Smooth muscle cell (in vitro differentiated cells): ENCODE data around the gene NMNAT2. TPM values are rescaled to one million over a fixed set of nuclear protein-coding genes. Genes with fewer than 3 reads are reported as not detected.

ENCODE experiments used
- DNase-seq: peaks from one replicate; lab custom pipeline; 2025; ENCODE audit not compliant: unreplicated experiment; lab: John Stamatoyannopoulos, UW
- H2AFZ ChIP-seq: fragments of 200-600 bp; sonication (generic); 2 replicates; pipeline ENCODE4 v1.6.0; 2016; ENCODE audit warnings: antibody characterized with exemption, low read depth, mild to moderate bottlenecking
- H3F3A ChIP-seq: fragments of 200-600 bp; sonication (generic); 2 replicates; pipeline ENCODE4 v1.6.0; 2017; ENCODE audit warnings: antibody characterized with exemption, low read depth
- H3K27ac ChIP-seq: fragments of 200-600 bp; sonication (generic); 2 replicates; pipeline ENCODE4 v1.5.1; 2016; ENCODE audit warnings: low read depth, mild to moderate bottlenecking
- H3K27me3 ChIP-seq: fragments of 200-600 bp; sonication (generic); 2 replicates; pipeline ENCODE4 v1.6.1; 2016; ENCODE audit warnings: low read depth, mild to moderate bottlenecking
- H3K36me3 ChIP-seq: fragments of 200-600 bp; sonication (generic); 2 replicates; pipeline ENCODE4 v1.5.1; 2016; ENCODE audit warnings: low read depth
- H3K4me1 ChIP-seq: fragments of 200-600 bp; sonication (generic); 2 replicates; pipeline ENCODE4 v1.5.1; 2016; ENCODE audit warnings: low read depth
- H3K4me2 ChIP-seq: fragments of 200-600 bp; sonication (generic); 2 replicates; pipeline ENCODE4 v1.6.0; 2016; ENCODE audit warnings: mild to moderate bottlenecking
- H3K4me3 ChIP-seq: fragments of 200-600 bp; sonication (generic); 2 replicates; pipeline ENCODE4 v1.5.1; 2016; ENCODE audit warnings: mild to moderate bottlenecking
- H3K79me2 ChIP-seq: fragments of 200-600 bp; sonication (generic); 2 replicates; pipeline ENCODE4 v1.6.0; 2016; ENCODE audit warnings: low read depth, mild to moderate bottlenecking
- H3K9ac ChIP-seq: fragments of 200-600 bp; sonication (generic); 2 replicates; pipeline ENCODE4 v1.6.0; 2016; ENCODE audit warnings: low read depth
- H3K9me3 ChIP-seq: fragments of 200-600 bp; sonication (generic); replicated peaks from 2 replicates; pipeline ENCODE4 v1.5.1; 2016; ENCODE audit warnings: low read depth
- H4K20me1 ChIP-seq: fragments of 200-600 bp; sonication (generic); 2 replicates; pipeline ENCODE4 v1.6.0; 2016; ENCODE audit warnings: low read depth
- whole genome bisulfite sequencing: methylation state at CpG from one replicate; pipeline ENCODE4 v1.1.7; 2016; ENCODE audit warnings: low lambda C conversion rate; 5-methylcytosine and 5-hydroxymethylcytosine counted together
- polyA plus RNA-seq: library from polyadenylated mRNA; unstranded; fragments of >200 nt; fragmentation: Nextera tagmentation; extraction: Ambion mirVana; gene quantifications from 2 replicates; pipeline ENCODE4 v1.2.1, GENCODE V29; 2016
- total RNA-seq: library from RNA; depleted of rRNA; stranded (reverse); fragments of >200 nt; gene quantifications from 2 replicates; pipeline ENCODE4 v1.2.3, GENCODE V29; 2014
- TF ChIP-seq, protein P1 (sequence below): fragments of 200-600 bp; sonication (generic); IDR thresholded peaks from 2 replicates; pipeline ENCODE4 v1.5.1; 2017; ENCODE audit warnings: borderline replicate concordance, mild to moderate bottlenecking, antibody characterized with exemption; ENCODE audit not compliant: insufficient read depth, poor library complexity, severe bottlenecking

Gene NMNAT2
- total and polyA plus RNA-seq, 2 experiments from 2014 or later: 0.22 to 0.43 TPM

DNA sequence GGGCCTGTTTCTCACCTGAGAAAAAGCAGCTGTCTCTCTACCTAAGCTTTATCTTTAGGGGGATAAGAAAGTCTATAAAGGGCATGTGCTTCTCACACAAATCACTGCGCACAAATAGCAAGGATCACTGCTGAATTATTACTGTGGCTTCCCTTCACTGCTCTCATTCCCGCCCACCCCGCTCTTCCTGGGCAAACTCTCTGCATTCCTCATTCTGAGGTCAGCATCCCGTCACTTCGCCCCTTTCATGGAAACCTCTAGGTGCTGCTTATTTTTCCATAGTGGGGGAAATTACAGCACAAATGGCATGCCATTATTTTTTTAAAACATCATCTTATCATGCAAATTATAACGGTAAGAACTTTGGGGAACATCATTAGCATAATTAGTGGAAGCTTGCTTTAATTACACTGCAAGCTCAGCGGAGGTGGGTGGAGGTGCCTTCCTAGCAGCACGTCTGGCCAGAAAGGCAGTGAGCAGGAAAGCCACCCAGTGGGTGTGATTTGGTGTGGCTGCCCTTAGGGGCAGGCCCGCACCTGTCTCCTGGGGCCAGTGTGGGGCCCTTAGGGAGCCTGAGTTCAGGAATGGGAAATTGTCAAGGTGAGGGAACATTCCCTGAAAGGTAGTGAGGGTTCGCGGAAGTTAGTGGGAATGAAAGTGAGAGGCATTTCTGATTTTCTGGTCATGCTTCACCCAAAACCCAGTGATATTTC lies 126.2 kb downstream of the NMNAT2 start:
- H3K4me2 ChIP-seq: peak overlapping the region; percentile 14
- H3K36me3 ChIP-seq: no peaks in the 10 kb centered on the region
- H3K9ac ChIP-seq: no peak overlapping the region
- 35% methylated on average over 11 of the region's 11 CpGs for WGBS
- no peaks in the 10 kb centered on the region for H4K20me1 ChIP-seq
- H3K4me3 ChIP-seq: no peak overlapping the region
- no peaks in the 10 kb centered on the region for H3F3A ChIP-seq
- DNase-seq: no peak
- H3K27ac ChIP-seq: peak overlapping the region; percentile 7
- TF ChIP-seq, protein P1, sequence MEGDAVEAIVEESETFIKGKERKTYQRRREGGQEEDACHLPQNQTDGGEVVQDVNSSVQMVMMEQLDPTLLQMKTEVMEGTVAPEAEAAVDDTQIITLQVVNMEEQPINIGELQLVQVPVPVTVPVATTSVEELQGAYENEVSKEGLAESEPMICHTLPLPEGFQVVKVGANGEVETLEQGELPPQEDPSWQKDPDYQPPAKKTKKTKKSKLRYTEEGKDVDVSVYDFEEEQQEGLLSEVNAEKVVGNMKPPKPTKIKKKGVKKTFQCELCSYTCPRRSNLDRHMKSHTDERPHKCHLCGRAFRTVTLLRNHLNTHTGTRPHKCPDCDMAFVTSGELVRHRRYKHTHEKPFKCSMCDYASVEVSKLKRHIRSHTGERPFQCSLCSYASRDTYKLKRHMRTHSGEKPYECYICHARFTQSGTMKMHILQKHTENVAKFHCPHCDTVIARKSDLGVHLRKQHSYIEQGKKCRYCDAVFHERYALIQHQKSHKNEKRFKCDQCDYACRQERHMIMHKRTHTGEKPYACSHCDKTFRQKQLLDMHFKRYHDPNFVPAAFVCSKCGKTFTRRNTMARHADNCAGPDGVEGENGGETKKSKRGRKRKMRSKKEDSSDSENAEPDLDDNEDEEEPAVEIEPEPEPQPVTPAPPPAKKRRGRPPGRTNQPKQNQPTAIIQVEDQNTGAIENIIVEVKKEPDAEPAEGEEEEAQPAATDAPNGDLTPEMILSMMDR: no peak
- no peaks in the 10 kb centered on the region for H3K9me3 ChIP-seq
- H2AFZ ChIP-seq: no peak overlapping the region
- H3K79me2 ChIP-seq: no peaks in the 10 kb centered on the region
- no peaks in the 10 kb centered on the region for H3K27me3 ChIP-seq
- peaks cover 6% of the 10 kb centered on the region for H3K4me1 ChIP-seq

DNA sequence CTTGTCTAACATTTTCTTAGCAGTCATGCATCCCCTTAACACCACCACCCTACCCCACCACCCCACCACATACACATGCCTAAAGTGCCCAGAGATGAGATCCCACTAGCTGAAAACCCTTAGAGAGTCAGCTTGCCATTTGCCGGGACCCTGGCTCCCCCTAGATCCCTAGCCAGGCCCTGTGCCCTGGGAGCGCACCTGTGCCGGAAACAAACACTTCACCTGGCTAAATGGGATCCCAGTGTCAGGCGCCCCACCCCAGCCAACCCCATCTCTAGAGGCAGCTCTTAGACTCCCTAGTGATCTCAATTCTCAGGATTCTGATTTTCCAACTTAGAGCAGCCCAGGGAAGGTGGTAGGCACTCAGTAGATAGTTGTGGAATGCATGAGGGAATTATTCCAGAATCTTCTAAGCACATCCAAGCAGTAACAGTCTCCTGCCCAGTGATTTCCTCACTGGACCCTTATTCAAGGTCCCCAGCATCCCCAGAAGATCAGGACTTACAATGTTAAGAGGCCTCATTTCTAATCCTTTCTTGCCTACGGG lies 126.9 kb downstream of the NMNAT2 start:
- Histone ChIP-seq H3K9me3 (no peaks in the 10 kb centered on the region), H3K36me3 (no peaks in the 10 kb centered on the region), H3F3A (no peaks in the 10 kb centered on the region), H2AFZ (no peak overlapping the region), H3K4me1 (peaks cover 6% of the 10 kb centered on the region), H3K4me3 (no peak overlapping the region), H3K79me2 (no peaks in the 10 kb centered on the region), H3K9ac (no peak overlapping the region), H3K27ac (peak overlapping the region; percentile 7), H3K27me3 (no peaks in the 10 kb centered on the region), H3K4me2 (peak overlapping the region; percentile 14), H4K20me1 (no peaks in the 10 kb centered on the region)
- 86% methylated on average over 5 of the region's 5 CpGs for WGBS
- TF ChIP-seq, protein P1: no peak
- DNase-seq: no peak

DNA sequence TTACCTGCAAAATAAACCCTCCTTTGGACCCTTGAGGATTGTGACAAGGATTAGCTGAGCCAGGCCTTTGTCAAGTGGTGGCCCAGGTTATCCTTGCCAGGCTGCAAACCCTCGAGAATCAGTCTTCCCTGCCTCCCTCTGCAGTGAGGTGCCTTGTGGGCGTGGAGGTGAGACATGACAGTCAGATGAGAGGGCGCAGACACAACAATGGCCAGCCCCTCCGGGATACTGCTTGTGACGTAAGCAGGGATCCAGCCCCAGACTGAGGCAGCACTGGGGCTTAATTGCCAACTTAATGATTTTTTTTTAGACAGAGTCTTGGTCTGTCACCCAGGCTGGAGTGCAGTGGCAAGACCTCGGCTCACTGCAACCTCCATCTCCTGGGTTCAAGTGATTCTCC lies 127.6 kb downstream of the NMNAT2 start:
- Histone ChIP-seq H3K4me2 (no peak overlapping the region), H3K36me3 (no peaks in the 10 kb centered on the region), H3K79me2 (no peaks in the 10 kb centered on the region), H3F3A (no peaks in the 10 kb centered on the region), H3K9me3 (no peaks in the 10 kb centered on the region), H4K20me1 (no peaks in the 10 kb centered on the region), H3K9ac (no peak overlapping the region), H3K4me1 (peaks cover 6% of the 10 kb centered on the region), H3K27me3 (no peaks in the 10 kb centered on the region), H3K4me3 (no peak overlapping the region), H3K27ac (no peak overlapping the region), H2AFZ (no peak overlapping the region)
- TF ChIP-seq, protein P1: no peak
- WGBS: 90% methylated on average over 6 of the region's 6 CpGs
- DNase-seq: no peak
